ENCODE data around the gene ATP2B2. TPM values are rescaled to one million over a fixed set of nuclear protein-coding genes. Genes with fewer than 3 reads are reported as not detected.

The ATP2B2 gene
- total and polyA plus RNA-seq, 2 experiments from 2014 or later: 0.42 to 0.63 TPM

GRCh38 chr3:10515396-10515795 is 10.0 kb upstream of the ATP2B2 start (continued):
- TF ChIP-seq CTCF (conservative IDR thresholded peaks at IDR 0.05; ENCODE audit: low read depth in 2 of 2) (no peak), POLR2AphosphoS5 (IDR thresholded peaks at IDR 0.05; ENCODE audit: low read depth) (no peak), ZNF114 (CRISPR knock-in tag; IDR thresholded peaks at IDR 0.05) (no peak), ETS1 (IDR thresholded peaks at IDR 0.05) (no peak), ZNF462 (CRISPR knock-in tag; IDR thresholded peaks at IDR 0.05) (no peak), JUNB (IDR thresholded peaks at IDR 0.05; ENCODE audit: unreplicated experiment) (no peak)

Data from GM23338 (cell line).